DOHH2 (cell line): ENCODE results near the gene L3MBTL4.

Experiments
- H3F3A ChIP-seq: fragments of 200-600 bp; sonication (generic), shearing (Covaris generic); 2 replicates; pipeline ENCODE4 v1.6.0; 2016; ENCODE audit warnings: antibody characterized with exemption, mild to moderate bottlenecking; ENCODE audit not compliant: control insufficient read depth, insufficient read depth
- H3K27ac ChIP-seq: fragments of 200-600 bp; sonication (generic); 2 replicates; pipeline ENCODE4 v1.5.1; 2014; ENCODE audit warnings: low read depth, mild to moderate bottlenecking, low read length, moderate library complexity
- H3K27me3 ChIP-seq: fragments of 200-600 bp; sonication (generic); 2 replicates; pipeline ENCODE4 v1.6.1; 2014; ENCODE audit warnings: mild to moderate bottlenecking, low read length, mixed read lengths; ENCODE audit not compliant: control insufficient read depth
- H3K36me3 ChIP-seq: fragments of 200-600 bp; sonication (generic); 2 replicates; pipeline ENCODE4 v1.6.1; 2014; ENCODE audit warnings: mild to moderate bottlenecking, low read length, moderate library complexity, mixed read lengths; ENCODE audit not compliant: control insufficient read depth
- H3K4me1 ChIP-seq: fragments of 200-600 bp; sonication (generic); 2 replicates; pipeline ENCODE4 v1.6.1; 2014; ENCODE audit warnings: mild to moderate bottlenecking, low read length, mixed read lengths; ENCODE audit not compliant: control insufficient read depth
- H3K4me2 ChIP-seq: fragments of 200-600 bp; sonication (generic); 2 replicates; pipeline ENCODE4 v1.6.0; 2014; ENCODE audit warnings: mild to moderate bottlenecking, low read length, moderate library complexity
- H3K4me3 ChIP-seq: fragments of 200-600 bp; sonication (generic); 2 replicates; pipeline ENCODE4 v1.5.1; 2014; ENCODE audit warnings: mild to moderate bottlenecking, low read length, mixed read lengths
- H3K79me2 ChIP-seq: fragments of 200-600 bp; sonication (generic); 2 replicates; pipeline ENCODE4 v1.6.1; 2014; ENCODE audit warnings: mild to moderate bottlenecking, low read length, mixed read lengths; ENCODE audit not compliant: control insufficient read depth
- H3K9me2 ChIP-seq: fragments of 200-600 bp; sonication (generic); replicated peaks from 2 replicates; pipeline ENCODE4 v1.6.1; 2014; ENCODE audit warnings: mild to moderate bottlenecking, low read length, mixed read lengths; ENCODE audit not compliant: control insufficient read depth
- H3K9me3 ChIP-seq: fragments of 200-600 bp; sonication (generic); 2 replicates; pipeline ENCODE4 v1.6.1; 2014; ENCODE audit warnings: antibody characterized with exemption, low read length, mixed read lengths; ENCODE audit not compliant: control insufficient read depth, insufficient read depth
- H4K20me1 ChIP-seq: fragments of 200-600 bp; sonication (generic); 2 replicates; pipeline ENCODE4 v1.6.0; 2014; ENCODE audit warnings: low read depth, mild to moderate bottlenecking, antibody characterized with exemption, low read length, moderate library complexity; ENCODE audit not compliant: control insufficient read depth, insufficient read depth
- CTCF ChIP-seq: fragments of 200-600 bp; sonication (generic); IDR thresholded peaks from one replicate; pipeline ENCODE4 v1.5.1; 2014; ENCODE audit warnings: antibody characterized with exemption, mild to moderate bottlenecking, low read depth, low read length; ENCODE audit not compliant: poor library complexity, severe bottlenecking
- EZH2phosphoT487 ChIP-seq: fragments of 200-600 bp; sonication (generic); IDR thresholded peaks from 2 replicates; pipeline ENCODE4 v1.6.1; 2017; ENCODE audit warnings: borderline replicate concordance, mild to moderate bottlenecking, antibody characterized with exemption, low read length, moderate library complexity, mixed read lengths

L3MBTL4 gene

GRCh38 chr18:5942591-5942990 is 472.1 kb downstream of the L3MBTL4 start:
- H3K27ac ChIP-seq = no peak overlapping the region
- H4K20me1 ChIP-seq = no peaks in the 10 kb centered on the region
- H3K4me3 ChIP-seq = no peak overlapping the region
- no peaks in the 10 kb centered on the region for H3K79me2 ChIP-seq
- no peaks in the 10 kb centered on the region for H3K9me2 ChIP-seq
- no peaks in the 10 kb centered on the region for H3F3A ChIP-seq
- H3K4me1 ChIP-seq = peaks cover 13% of the 10 kb centered on the region; the same call in 1 of the 2 replicates
- H3K36me3 ChIP-seq = no peaks in the 10 kb centered on the region
- no peak overlapping the region for H3K4me2 ChIP-seq
- H3K9me3 ChIP-seq = no peaks in the 10 kb centered on the region
- no peak for TF ChIP-seq CTCF
- no peak for TF ChIP-seq EZH2phosphoT487
- no peaks in the 10 kb centered on the region for H3K27me3 ChIP-seq

GRCh38 chr18:5941890-5942289 is 472.8 kb downstream of the L3MBTL4 start:
- Histone ChIP-seq H3K27ac (no peak overlapping the region), H3K4me2 (no peak overlapping the region), H3K4me3 (no peak overlapping the region), H3K4me1 (peaks cover 13% of the 10 kb centered on the region; the same call in 1 of the 2 replicates), H3F3A (no peaks in the 10 kb centered on the region), H3K9me2 (no peaks in the 10 kb centered on the region), H3K27me3 (no peaks in the 10 kb centered on the region), H3K79me2 (no peaks in the 10 kb centered on the region), H3K9me3 (no peaks in the 10 kb centered on the region), H4K20me1 (no peaks in the 10 kb centered on the region), H3K36me3 (no peaks in the 10 kb centered on the region)
- TF ChIP-seq CTCF (no peak), EZH2phosphoT487 (no peak)

- Histone ChIP-seq H3K9me3 (no peaks in the 10 kb centered on the region), H3K27me3 (no peaks in the 10 kb centered on the region), H3K4me3 (no peak overlapping the region), H3K9me2 (no peaks in the 10 kb centered on the region), H3F3A (no peaks in the 10 kb centered on the region), H3K4me1 (peaks cover 13% of the 10 kb centered on the region; the same call in 1 of the 2 replicates), H3K79me2 (no peaks in the 10 kb centered on the region), H3K36me3 (no peaks in the 10 kb centered on the region), H3K27ac (no peak overlapping the region), H3K4me2 (no peak overlapping the region), H4K20me1 (no peaks in the 10 kb centered on the region)
- TF ChIP-seq CTCF (no peak), EZH2phosphoT487 (no peak)
These were observed 474.7 kb downstream of the L3MBTL4 start for GRCh38 chr18:5939801-5940667.
